Activated naive CD8-positive, alpha-beta T cell (primary cell): ENCODE results near the gene RAB27A.
"Not testable (repeated sequence)": the region's sequence is repeated elsewhere in the genome, so short reads cannot be mapped to it uniquely, and the experiment has no call there.

ENCODE experiments used
- H3K27ac Mint-ChIP-seq: one replicate; pipeline ENCODE4 v1.8.0; 2021; ENCODE audit warnings: mixed read lengths
- H3K27me3 Mint-ChIP-seq: one replicate; pipeline ENCODE4 v1.8.0; 2021; ENCODE audit warnings: mixed read lengths
- H3K36me3 Mint-ChIP-seq: one replicate; pipeline ENCODE4 v1.8.0; 2021; ENCODE audit warnings: mixed read lengths
- H3K4me1 Mint-ChIP-seq: one replicate; pipeline ENCODE4 v1.8.0; 2021; ENCODE audit warnings: low read depth, mixed read lengths
- H3K4me3 Mint-ChIP-seq: one replicate; pipeline ENCODE4 v1.8.0; 2021; ENCODE audit warnings: mild to moderate bottlenecking, mixed read lengths
- H3K9me3 Mint-ChIP-seq: one replicate; pipeline ENCODE4 v1.8.0; 2021; ENCODE audit warnings: low read depth, mixed read lengths

The RAB27A gene

GRCh38 chr15:55288006-55288717 lies 1.5 kb downstream of the RAB27A start:
- H3K4me3 Mint-ChIP-seq = peak overlapping the region; percentile 94
- H3K36me3 Mint-ChIP-seq = peaks cover 11% of the 10 kb centered on the region
- peaks cover 57% of the 10 kb centered on the region for H3K4me1 Mint-ChIP-seq

GRCh38 chr15:55286442-55287189 lies 3.0 kb downstream of the RAB27A start:
- Mint-ChIP-seq H3K36me3 (peaks cover 11% of the 10 kb centered on the region), H3K4me1 (peaks cover 72% of the 10 kb centered on the region), H3K27ac (peak overlapping the region; percentile 96), H3K4me3 (peak overlapping the region; percentile 94)
- not testable (repeated sequence) for H3K9me3 Mint-ChIP-seq, H3K27me3 Mint-ChIP-seq

More at GRCh38 chr15:55288006-55288717, 1.5 kb downstream of the RAB27A start:
- Mint-ChIP-seq H3K27me3 (no peaks in the 10 kb centered on the region), H3K9me3 (no peaks in the 10 kb centered on the region), H3K27ac (peak overlapping the region; percentile 96)

- Mint-ChIP-seq H3K27ac (peak overlapping the region; percentile 51), H3K36me3 (peaks cover 11% of the 10 kb centered on the region), H3K4me1 (peaks cover 93% of the 10 kb centered on the region), H3K27me3 (no peaks in the 10 kb centered on the region), H3K4me3 (peak overlapping the region; percentile 25), H3K9me3 (no peaks in the 10 kb centered on the region)
These were observed 5.2 kb downstream of the RAB27A start for GRCh38 chr15:55284426-55284825.

GRCh38 chr15:55283379-55284147 lies 6.0 kb downstream of the RAB27A start:
- Mint-ChIP-seq H3K4me3 (peak overlapping the region; percentile 61), H3K4me1 (peaks cover 96% of the 10 kb centered on the region), H3K9me3 (no peaks in the 10 kb centered on the region), H3K27me3 (no peaks in the 10 kb centered on the region), H3K36me3 (peaks cover 9% of the 10 kb centered on the region), H3K27ac (peak overlapping the region; percentile 87)

GRCh38 chr15:55282284-55282833 lies 7.3 kb downstream of the RAB27A start:
- Mint-ChIP-seq H3K4me1 (peaks cover 94% of the 10 kb centered on the region), H3K4me3 (peak overlapping the region; percentile 61), H3K9me3 (no peaks in the 10 kb centered on the region), H3K27me3 (no peaks in the 10 kb centered on the region), H3K27ac (peak overlapping the region; percentile 87), H3K36me3 (peaks cover 7% of the 10 kb centered on the region)

- peak overlapping the region; percentile 87 for H3K27ac Mint-ChIP-seq
- H3K4me3 Mint-ChIP-seq = peak overlapping the region; percentile 61
- H3K36me3 Mint-ChIP-seq = peaks cover 7% of the 10 kb centered on the region
- no peaks in the 10 kb centered on the region for H3K9me3 Mint-ChIP-seq
- H3K4me1 Mint-ChIP-seq = peaks cover 96% of the 10 kb centered on the region
- H3K27me3 Mint-ChIP-seq = no peaks in the 10 kb centered on the region
These were observed 7.9 kb downstream of the RAB27A start for GRCh38 chr15:55281517-55282228.

- not testable (repeated sequence) for H3K9me3 Mint-ChIP-seq, H3K27me3 Mint-ChIP-seq, H3K36me3 Mint-ChIP-seq
- H3K4me3 Mint-ChIP-seq = peak overlapping the region; percentile 74
- H3K4me1 Mint-ChIP-seq = peaks cover 94% of the 10 kb centered on the region
- H3K27ac Mint-ChIP-seq = peak overlapping the region; percentile 87
These were observed 9.0 kb downstream of the RAB27A start for GRCh38 chr15:55280589-55280988.

GRCh38 chr15:55279746-55280351 lies 9.8 kb downstream of the RAB27A start:
- peak overlapping the region; percentile 97 for H3K27ac Mint-ChIP-seq
- peaks cover 93% of the 10 kb centered on the region for H3K4me1 Mint-ChIP-seq
- H3K27me3 Mint-ChIP-seq = no peaks in the 10 kb centered on the region
- H3K9me3 Mint-ChIP-seq = no peaks in the 10 kb centered on the region
- H3K4me3 Mint-ChIP-seq = peak overlapping the region; percentile 64
- no peaks in the 10 kb centered on the region for H3K36me3 Mint-ChIP-seq

- peaks cover 87% of the 10 kb centered on the region for H3K4me1 Mint-ChIP-seq
- peak overlapping the region; percentile 64 for H3K4me3 Mint-ChIP-seq
- no peaks in the 10 kb centered on the region for H3K27me3 Mint-ChIP-seq
- peaks cover under 1% of the 10 kb centered on the region for H3K36me3 Mint-ChIP-seq
- peak overlapping the region; percentile 97 for H3K27ac Mint-ChIP-seq
- no peaks in the 10 kb centered on the region for H3K9me3 Mint-ChIP-seq
These were observed 10.4 kb downstream of the RAB27A start for GRCh38 chr15:55279100-55279745.

- Mint-ChIP-seq H3K9me3 (no peaks in the 10 kb centered on the region), H3K4me1 (peaks cover 85% of the 10 kb centered on the region), H3K4me3 (peak overlapping the region; percentile 65), H3K36me3 (peaks cover 9% of the 10 kb centered on the region), H3K27me3 (no peaks in the 10 kb centered on the region), H3K27ac (peak overlapping the region; percentile 97)
These were observed 11.9 kb downstream of the RAB27A start for GRCh38 chr15:55277715-55278114.

- Mint-ChIP-seq H3K27ac (peak overlapping the region; percentile 97), H3K4me3 (peak overlapping the region; percentile 65), H3K36me3 (peaks cover 10% of the 10 kb centered on the region), H3K4me1 (peaks cover 83% of the 10 kb centered on the region), H3K27me3 (no peaks in the 10 kb centered on the region), H3K9me3 (no peaks in the 10 kb centered on the region)
These were observed 12.5 kb downstream of the RAB27A start for GRCh38 chr15:55277116-55277564.

- H3K27me3 Mint-ChIP-seq = no peaks in the 10 kb centered on the region
- H3K4me3 Mint-ChIP-seq = peak overlapping the region; percentile 65
- H3K4me1 Mint-ChIP-seq = peaks cover 81% of the 10 kb centered on the region
- H3K36me3 Mint-ChIP-seq = peaks cover 10% of the 10 kb centered on the region
- H3K9me3 Mint-ChIP-seq = no peaks in the 10 kb centered on the region
- peak overlapping the region; percentile 97 for H3K27ac Mint-ChIP-seq
These were observed 13.3 kb downstream of the RAB27A start for GRCh38 chr15:55276324-55276723.

GRCh38 chr15:55270291-55270690 lies 19.3 kb downstream of the RAB27A start:
- Mint-ChIP-seq H3K9me3 (no peaks in the 10 kb centered on the region), H3K4me3 (peak overlapping the region; percentile 25), H3K27ac (peak overlapping the region; percentile 90), H3K36me3 (peaks cover 30% of the 10 kb centered on the region), H3K27me3 (no peaks in the 10 kb centered on the region), H3K4me1 (peaks cover 82% of the 10 kb centered on the region)
